ENCODE measurements around the gene TESMIN. TPM values are rescaled to one million over a fixed set of nuclear protein-coding genes. Genes with fewer than 3 reads are reported as not detected.

The TESMIN gene
- polyA plus RNA-seq, 1 donor = 10.0 TPM

GRCh38 chr11:68661697-68662603 lies 89.4 kb downstream of the TESMIN start:
- peaks cover 4% of the 10 kb centered on the region for H3K4me1 ChIP-seq (ENCODE audit: control insufficient read depth, insufficient read depth, low read length)
- H3K9me3 ChIP-seq (ENCODE audit: control insufficient read depth, low read depth, low read length) = no peaks in the 10 kb centered on the region
- H3K27me3 ChIP-seq (ENCODE audit: control insufficient read depth, insufficient read depth, low read length) = no peaks in the 10 kb centered on the region
- WGBS (ENCODE audit: insufficient coverage, low lambda C conversion rate) = 50% methylated on average over 2 of the region's 18 CpGs
- H3K4me3 ChIP-seq (ENCODE audit: low read length) = no peak overlapping the region
- no peak for DNase-seq
- H3K27ac ChIP-seq (ENCODE audit: low read length) = no peak overlapping the region
- no peaks in the 10 kb centered on the region for H3K36me3 ChIP-seq (ENCODE audit: control insufficient read depth, insufficient read depth, low read length)

GRCh38 chr11:68661014-68661413 lies 90.3 kb downstream of the TESMIN start:
- Histone ChIP-seq H3K9me3 (ENCODE audit: control insufficient read depth, low read depth, low read length) (no peaks in the 10 kb centered on the region), H3K36me3 (ENCODE audit: control insufficient read depth, insufficient read depth, low read length) (no peaks in the 10 kb centered on the region), H3K27ac (ENCODE audit: low read length) (no peak overlapping the region), H3K27me3 (ENCODE audit: control insufficient read depth, insufficient read depth, low read length) (no peaks in the 10 kb centered on the region), H3K4me3 (ENCODE audit: low read length) (no peak overlapping the region), H3K4me1 (ENCODE audit: control insufficient read depth, insufficient read depth, low read length) (peaks cover 4% of the 10 kb centered on the region)
- no peak for DNase-seq
- no CpG with 5 or more reads among the region's 15 CpGs for WGBS (ENCODE audit: insufficient coverage, low lambda C conversion rate)

- Histone ChIP-seq H3K9me3 (ENCODE audit: control insufficient read depth, low read depth, low read length) (no peaks in the 10 kb centered on the region), H3K27me3 (ENCODE audit: control insufficient read depth, insufficient read depth, low read length) (no peaks in the 10 kb centered on the region), H3K27ac (ENCODE audit: low read length) (no peak overlapping the region), H3K4me3 (ENCODE audit: low read length) (no peak overlapping the region), H3K4me1 (ENCODE audit: control insufficient read depth, insufficient read depth, low read length) (peaks cover 4% of the 10 kb centered on the region), H3K36me3 (ENCODE audit: control insufficient read depth, insufficient read depth, low read length) (no peaks in the 10 kb centered on the region)
- DNase-seq = no peak
- WGBS (ENCODE audit: insufficient coverage, low lambda C conversion rate) = no CpG with 5 or more reads among the region's 18 CpGs
Measured at GRCh38 chr11:68660066-68660810, 91.1 kb downstream of the TESMIN start.

GRCh38 chr11:68659158-68659921 lies 92.0 kb downstream of the TESMIN start:
- H3K4me3 ChIP-seq (ENCODE audit: low read length) = no peak overlapping the region
- H3K36me3 ChIP-seq (ENCODE audit: control insufficient read depth, insufficient read depth, low read length) = no peaks in the 10 kb centered on the region
- peak overlapping the region; percentile 15 for H3K27ac ChIP-seq (ENCODE audit: low read length)
- DNase-seq = peak; percentile 48 to 49
- H3K9me3 ChIP-seq (ENCODE audit: control insufficient read depth, low read depth, low read length) = peaks cover 5% of the 10 kb centered on the region
- no peaks in the 10 kb centered on the region for H3K27me3 ChIP-seq (ENCODE audit: control insufficient read depth, insufficient read depth, low read length)
- WGBS (ENCODE audit: insufficient coverage, low lambda C conversion rate) = no CpG with 5 or more reads among the region's 22 CpGs
- H3K4me1 ChIP-seq (ENCODE audit: control insufficient read depth, insufficient read depth, low read length) = peaks cover 4% of the 10 kb centered on the region

- Histone ChIP-seq H3K4me3 (ENCODE audit: low read length) (no peak overlapping the region), H3K27ac (ENCODE audit: low read length) (peak overlapping the region; percentile 29), H3K36me3 (ENCODE audit: control insufficient read depth, insufficient read depth, low read length) (no peaks in the 10 kb centered on the region), H3K4me1 (ENCODE audit: control insufficient read depth, insufficient read depth, low read length) (peaks cover 4% of the 10 kb centered on the region), H3K27me3 (ENCODE audit: control insufficient read depth, insufficient read depth, low read length) (no peaks in the 10 kb centered on the region), H3K9me3 (ENCODE audit: control insufficient read depth, low read depth, low read length) (peaks cover 11% of the 10 kb centered on the region)
- 89% methylated on average over 5 of the region's 13 CpGs for WGBS (ENCODE audit: insufficient coverage, low lambda C conversion rate)
- DNase-seq = no peak
Measured at GRCh38 chr11:68658661-68659060, 92.7 kb downstream of the TESMIN start.

GRCh38 chr11:68658097-68658496 lies 93.2 kb downstream of the TESMIN start:
- Histone ChIP-seq H3K36me3 (ENCODE audit: control insufficient read depth, insufficient read depth, low read length) (no peaks in the 10 kb centered on the region), H3K4me3 (ENCODE audit: low read length) (no peak overlapping the region), H3K27ac (ENCODE audit: low read length) (no peak overlapping the region), H3K4me1 (ENCODE audit: control insufficient read depth, insufficient read depth, low read length) (peaks cover 4% of the 10 kb centered on the region), H3K27me3 (ENCODE audit: control insufficient read depth, insufficient read depth, low read length) (no peaks in the 10 kb centered on the region), H3K9me3 (ENCODE audit: control insufficient read depth, low read depth, low read length) (peaks cover 14% of the 10 kb centered on the region)
- no peak for DNase-seq
- no CpG with 5 or more reads among the region's 8 CpGs for WGBS (ENCODE audit: insufficient coverage, low lambda C conversion rate)

Other genes with a start within 250 kb of the TESMIN start
- 31.8 TPM for gene GAL, start 67.0 kb downstream of the TESMIN start, polyA plus RNA-seq
- 41.5 TPM for gene CPT1A, start 90.4 kb upstream of the TESMIN start, polyA plus RNA-seq
- gene MRPL21, start 152.3 kb upstream of the TESMIN start, polyA plus RNA-seq = 71.8 TPM
- 19.9 TPM for gene IGHMBP2, start 152.4 kb upstream of the TESMIN start, polyA plus RNA-seq
- gene MRGPRD, start 229.5 kb upstream of the TESMIN start, polyA plus RNA-seq = 0.16 TPM